Measurements from ENCODE around the gene DCUN1D2. TPM values are rescaled to one million over a fixed set of nuclear protein-coding genes. Genes with fewer than 3 reads are reported as not detected.
"Not testable (repeated sequence)": the region's sequence is repeated elsewhere in the genome, so short reads cannot be mapped to it uniquely, and the experiment has no call there.

DCUN1D2 gene
- total and polyA plus RNA-seq, 2 donors from 2014 or later: 7.6 to 19.5 TPM

- Histone ChIP-seq H3K4me1 (ENCODE audit: control insufficient read depth in 2 of 3, insufficient read depth in 2 of 3, low read depth in 1 of 3, low read length in 3 of 3) (no peaks in the 10 kb centered on the region), H3K9ac (ENCODE audit: low read length in 3 of 3) (no peak overlapping the region), H3K4me3 (ENCODE audit: low read length in 3 of 3) (no peak overlapping the region), H3K9me3 (ENCODE audit: control insufficient read depth in 2 of 3, insufficient read depth in 1 of 3, low read length in 3 of 3) (no peaks in the 10 kb centered on the region), H3K27me3 (ENCODE audit: control insufficient read depth, insufficient read depth, low read length) (no peaks in the 10 kb centered on the region), H3K36me3 (ENCODE audit: control insufficient read depth in 2 of 3, insufficient read depth in 3 of 3, low read length in 3 of 3) (peaks cover 3 to 16% (median 5%) of the 10 kb centered on the region in 3 donors), H3K27ac (ENCODE audit: low read depth in 2 of 2, low read length in 2 of 2) (no peak overlapping the region)
- intact Hi-C loops (cut with DNase I): no loop called here
- peak; percentile 79 to 89 (median 80) for DNase-seq
- no peak for TF ChIP-seq CTCF (IDR thresholded peaks at IDR 0.05; ENCODE audit: borderline replicate concordance, extremely low read depth, insufficient read depth)
- no peak for FAIRE-seq
Observed at GRCh38 chr13:113474179-113474578, 16.3 kb downstream of the DCUN1D2 start.

GRCh38 chr13:113472355-113473025 is 18.0 kb downstream of the DCUN1D2 start:
- FAIRE-seq: no peak
- no peaks in the 10 kb centered on the region for H3K4me1 ChIP-seq (ENCODE audit: control insufficient read depth in 2 of 3, insufficient read depth in 2 of 3, low read depth in 1 of 3, low read length in 3 of 3)
- intact Hi-C loops (cut with DNase I): no loop called here

GRCh38 chr13:113471844-113472243 is 18.7 kb downstream of the DCUN1D2 start:
- H3K36me3 ChIP-seq (ENCODE audit: control insufficient read depth in 2 of 3, insufficient read depth in 3 of 3, low read length in 3 of 3): peaks cover 5 to 14% (median 5%) of the 10 kb centered on the region in 3 donors
- H3K9me3 ChIP-seq (ENCODE audit: control insufficient read depth in 2 of 3, insufficient read depth in 1 of 3, low read length in 3 of 3): no peaks in the 10 kb centered on the region
- no peak overlapping the region for H3K9ac ChIP-seq (ENCODE audit: low read length in 3 of 3)
- no peaks in the 10 kb centered on the region for H3K4me1 ChIP-seq (ENCODE audit: control insufficient read depth in 2 of 3, insufficient read depth in 2 of 3, low read depth in 1 of 3, low read length in 3 of 3)
- no peak overlapping the region for H3K27ac ChIP-seq (ENCODE audit: low read depth in 2 of 2, low read length in 2 of 2)
- intact Hi-C loops (cut with DNase I): no loop called here
- no peak for TF ChIP-seq CTCF (IDR thresholded peaks at IDR 0.05; ENCODE audit: borderline replicate concordance, extremely low read depth, insufficient read depth)
- no peak for DNase-seq
- H3K27me3 ChIP-seq (ENCODE audit: control insufficient read depth, insufficient read depth, low read length): no peaks in the 10 kb centered on the region
- no peak for FAIRE-seq
- no peak overlapping the region for H3K4me3 ChIP-seq (ENCODE audit: low read length in 3 of 3)

More at GRCh38 chr13:113472355-113473025, 18.0 kb downstream of the DCUN1D2 start:
- peak in 1 of 5 donors; percentile 27 for DNase-seq
- no peak overlapping the region for H3K9ac ChIP-seq (ENCODE audit: low read length in 3 of 3)
- H3K4me3 ChIP-seq (ENCODE audit: low read length in 3 of 3): no peak overlapping the region
- no peaks in the 10 kb centered on the region for H3K9me3 ChIP-seq (ENCODE audit: control insufficient read depth in 2 of 3, insufficient read depth in 1 of 3, low read length in 3 of 3)
- peaks cover under 1 to 14% (median 5%) of the 10 kb centered on the region in 3 donors for H3K36me3 ChIP-seq (ENCODE audit: control insufficient read depth in 2 of 3, insufficient read depth in 3 of 3, low read length in 3 of 3)
- H3K27ac ChIP-seq (ENCODE audit: low read depth in 2 of 2, low read length in 2 of 2): no peak overlapping the region
- TF ChIP-seq CTCF (IDR thresholded peaks at IDR 0.05; ENCODE audit: borderline replicate concordance, extremely low read depth, insufficient read depth): no peak
- H3K27me3 ChIP-seq (ENCODE audit: control insufficient read depth, insufficient read depth, low read length): no peaks in the 10 kb centered on the region

- H3K9me3 ChIP-seq (ENCODE audit: control insufficient read depth in 2 of 3, insufficient read depth in 1 of 3, low read length in 3 of 3); H3K27me3 ChIP-seq (ENCODE audit: control insufficient read depth, insufficient read depth, low read length); intact Hi-C loops (cut with DNase I); DNase-seq; H3K27ac ChIP-seq (ENCODE audit: low read depth in 2 of 2, low read length in 2 of 2); H3K4me3 ChIP-seq (ENCODE audit: low read length in 3 of 3); H3K4me1 ChIP-seq (ENCODE audit: control insufficient read depth in 2 of 3, insufficient read depth in 2 of 3, low read depth in 1 of 3, low read length in 3 of 3); FAIRE-seq; H3K9ac ChIP-seq (ENCODE audit: low read length in 3 of 3): not testable (repeated sequence)
- peaks cover 5 to 11% (median 5%) of the 10 kb centered on the region in 3 donors for H3K36me3 ChIP-seq (ENCODE audit: control insufficient read depth in 2 of 3, insufficient read depth in 3 of 3, low read length in 3 of 3)
Observed at GRCh38 chr13:113470635-113471163, 19.8 kb downstream of the DCUN1D2 start.
